ENCODE data around the gene CAMK2G.
"Not testable (repeated sequence)": the region's sequence is repeated elsewhere in the genome, so short reads cannot be mapped to it uniquely, and the experiment has no call there.

Gene CAMK2G

GRCh38 chr10:73790886-73791625 lies 83.3 kb downstream of the CAMK2G start:
- no peak overlapping the region for H3K4me3 ChIP-seq (ENCODE audit: low read depth, low read length)
- TF ChIP-seq CTCF (IDR thresholded peaks at IDR 0.05; ENCODE audit: insufficient read depth, low read depth, low read length, missing control alignments) = no peak
- no peak for DNase-seq (ENCODE audit: low read depth)

GRCh38 chr10:73789659-73790055 lies 84.7 kb downstream of the CAMK2G start:
- no peak overlapping the region for H3K4me3 ChIP-seq (ENCODE audit: low read depth, low read length)
- DNase-seq (ENCODE audit: low read depth) = no peak
- no peak for TF ChIP-seq CTCF (IDR thresholded peaks at IDR 0.05; ENCODE audit: insufficient read depth, low read depth, low read length, missing control alignments)

GRCh38 chr10:73788864-73789658 lies 85.3 kb downstream of the CAMK2G start:
- no peak for DNase-seq (ENCODE audit: low read depth)
- H3K4me3 ChIP-seq (ENCODE audit: low read depth, low read length) = no peak overlapping the region
- TF ChIP-seq CTCF (IDR thresholded peaks at IDR 0.05; ENCODE audit: insufficient read depth, low read depth, low read length, missing control alignments) = no peak

- not testable (repeated sequence) for DNase-seq (ENCODE audit: low read depth); H3K4me3 ChIP-seq (ENCODE audit: low read depth, low read length)
These were observed 87.1 kb downstream of the CAMK2G start for GRCh38 chr10:73787031-73787800.

GRCh38 chr10:73786512-73786885 lies 87.9 kb downstream of the CAMK2G start:
- no peak for TF ChIP-seq CTCF (IDR thresholded peaks at IDR 0.05; ENCODE audit: insufficient read depth, low read depth, low read length, missing control alignments)
- DNase-seq (ENCODE audit: low read depth) = no peak
- H3K4me3 ChIP-seq (ENCODE audit: low read depth, low read length) = peak overlapping the region; percentile 90

- TF ChIP-seq CTCF (IDR thresholded peaks at IDR 0.05; ENCODE audit: insufficient read depth, low read depth, low read length, missing control alignments) = no peak
- peak; percentile 45 for DNase-seq (ENCODE audit: low read depth)
These were observed 88.4 kb downstream of the CAMK2G start for GRCh38 chr10:73785721-73786511.

More at GRCh38 chr10:73785721-73786511, 88.4 kb downstream of the CAMK2G start:
- H3K4me3 ChIP-seq (ENCODE audit: low read depth, low read length) = peak overlapping the region; percentile 90

Data from GM12865 (cell line).